B cell (primary cell): ENCODE results near the gene NT5M.
"Not testable (repeated sequence)": the region's sequence is repeated elsewhere in the genome, so short reads cannot be mapped to it uniquely, and the experiment has no call there.

Experiments
- CTCF ChIP-seq: fragments of 200-600 bp; IDR thresholded peaks from one replicate; pipeline ENCODE4 v1.8.0; 2022; ENCODE audit warnings: antibody characterized with exemption, mild to moderate bottlenecking
- EZH2 ChIP-seq: IDR thresholded peaks from 2 replicates; pipeline ENCODE4 v1.6.1; 2012; ENCODE audit warnings: borderline replicate concordance, low read depth, mild to moderate bottlenecking, moderate library complexity, low read length; ENCODE audit not compliant: insufficient read depth, poor library complexity, severe bottlenecking

- not testable (repeated sequence) for TF ChIP-seq CTCF, EZH2
Observed at GRCh38 chr17:17277431-17277830, 25.7 kb upstream of the NT5M start.
